Fibroblast of lung (primary cell): Measurements from ENCODE around the gene AXIN2.

Experiments
- EZH2 ChIP-seq: IDR thresholded peaks from 2 replicates; pipeline ENCODE4 v1.5.1; 2012; ENCODE audit warnings: low read length, control low read depth, mild to moderate bottlenecking; ENCODE audit errors: missing control alignments
- TF ChIP-seq, protein P1 (sequence below), 2 donors: IDR thresholded peaks in 1 of 2; conservative IDR thresholded peaks in 1 of 2; 1 replicate in 1 of 2; 2 replicates in 1 of 2; pipeline ENCODE4 v1.5.1; 2011 to 2012; ENCODE audit warnings: low read length in 2 of 2, control low read depth in 1 of 2, inconsistent platforms in 1 of 2, low read depth in 1 of 2, mild to moderate bottlenecking in 1 of 2

DNA sequence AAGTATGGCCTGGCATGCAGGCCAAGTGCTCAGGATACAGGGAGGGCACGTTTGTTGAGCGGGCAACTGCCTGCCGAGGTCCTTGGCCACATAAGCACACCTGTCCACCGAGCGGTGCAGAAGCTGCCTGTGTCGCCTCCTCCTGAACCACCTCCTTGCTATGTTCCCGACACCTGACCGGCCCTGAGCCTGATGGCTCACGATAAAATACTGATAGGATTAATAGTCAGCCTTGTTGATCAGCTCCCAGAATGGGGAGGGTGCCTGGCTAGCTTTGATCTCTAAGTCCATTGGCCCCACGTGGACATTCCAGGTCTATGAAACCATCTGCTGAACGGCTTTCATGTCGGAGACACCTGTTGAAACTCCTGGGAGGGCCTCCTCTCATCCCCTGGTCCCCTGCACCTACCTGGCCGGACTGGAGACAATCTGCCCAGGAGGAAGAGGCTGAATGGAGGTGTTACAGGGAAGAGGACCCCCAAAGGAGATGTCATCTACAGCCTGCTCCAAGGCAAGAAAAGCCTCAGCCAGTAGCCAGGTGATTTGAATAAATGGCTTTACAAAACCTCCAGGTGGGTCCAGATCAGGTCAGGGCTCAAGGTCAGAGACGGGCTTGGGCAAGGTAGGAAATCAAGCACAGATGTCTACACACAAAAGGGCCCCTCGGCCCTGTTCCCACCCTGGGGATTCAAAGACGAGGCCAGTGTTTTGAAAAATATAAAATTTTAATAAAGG, 33.4 kb downstream of the AXIN2 start:
- TF ChIP-seq, protein P1, sequence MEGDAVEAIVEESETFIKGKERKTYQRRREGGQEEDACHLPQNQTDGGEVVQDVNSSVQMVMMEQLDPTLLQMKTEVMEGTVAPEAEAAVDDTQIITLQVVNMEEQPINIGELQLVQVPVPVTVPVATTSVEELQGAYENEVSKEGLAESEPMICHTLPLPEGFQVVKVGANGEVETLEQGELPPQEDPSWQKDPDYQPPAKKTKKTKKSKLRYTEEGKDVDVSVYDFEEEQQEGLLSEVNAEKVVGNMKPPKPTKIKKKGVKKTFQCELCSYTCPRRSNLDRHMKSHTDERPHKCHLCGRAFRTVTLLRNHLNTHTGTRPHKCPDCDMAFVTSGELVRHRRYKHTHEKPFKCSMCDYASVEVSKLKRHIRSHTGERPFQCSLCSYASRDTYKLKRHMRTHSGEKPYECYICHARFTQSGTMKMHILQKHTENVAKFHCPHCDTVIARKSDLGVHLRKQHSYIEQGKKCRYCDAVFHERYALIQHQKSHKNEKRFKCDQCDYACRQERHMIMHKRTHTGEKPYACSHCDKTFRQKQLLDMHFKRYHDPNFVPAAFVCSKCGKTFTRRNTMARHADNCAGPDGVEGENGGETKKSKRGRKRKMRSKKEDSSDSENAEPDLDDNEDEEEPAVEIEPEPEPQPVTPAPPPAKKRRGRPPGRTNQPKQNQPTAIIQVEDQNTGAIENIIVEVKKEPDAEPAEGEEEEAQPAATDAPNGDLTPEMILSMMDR (conservative IDR thresholded peaks at IDR 0.05 in 1 of 2, IDR thresholded peaks at IDR 0.05 in 1 of 2; ENCODE audit: low read depth in 1 of 2, low read length in 2 of 2) = no peak
- TF ChIP-seq EZH2 = no peak
